Measurements from ENCODE around the gene ATP8A1. TPM values are rescaled to one million over a fixed set of nuclear protein-coding genes. Genes with fewer than 3 reads are reported as not detected.

Gene ATP8A1
- total RNA-seq, 4 donors from 2014 or later: 4.9 to 13.8 (median 5.2) TPM

DNA sequence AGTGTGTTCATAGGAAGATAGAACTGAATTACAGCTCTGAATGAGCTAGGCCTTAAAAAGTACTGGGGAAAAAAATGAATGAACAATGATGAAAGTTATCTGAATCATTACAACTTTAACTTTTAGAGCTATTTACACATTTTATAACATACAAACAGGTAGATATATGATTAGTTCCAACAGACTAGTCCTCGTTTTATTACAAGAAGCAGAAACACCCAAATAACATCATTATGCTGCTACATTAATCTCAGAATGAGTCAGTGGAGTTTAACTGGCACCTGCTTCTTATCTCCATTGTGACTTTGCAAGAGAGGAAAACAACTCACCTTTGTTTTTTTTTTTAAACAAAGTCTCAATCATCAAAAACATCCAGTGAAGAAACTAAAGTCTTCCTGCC, 15.2 kb downstream of the ATP8A1 start:
- no peak overlapping the region for H3K4me3 ChIP-seq (ENCODE audit: low read depth, poor library complexity, severe bottlenecking)
- no peak for DNase-seq (ENCODE audit: low spot score in 2 of 2)
- 46 to 62% methylated on average over 1 of the region's 1 CpG for WGBS, 2 donors
- TF ChIP-seq POLR2A (IDR thresholded peaks at IDR 0.05): no peak
- TF ChIP-seq, protein P1, sequence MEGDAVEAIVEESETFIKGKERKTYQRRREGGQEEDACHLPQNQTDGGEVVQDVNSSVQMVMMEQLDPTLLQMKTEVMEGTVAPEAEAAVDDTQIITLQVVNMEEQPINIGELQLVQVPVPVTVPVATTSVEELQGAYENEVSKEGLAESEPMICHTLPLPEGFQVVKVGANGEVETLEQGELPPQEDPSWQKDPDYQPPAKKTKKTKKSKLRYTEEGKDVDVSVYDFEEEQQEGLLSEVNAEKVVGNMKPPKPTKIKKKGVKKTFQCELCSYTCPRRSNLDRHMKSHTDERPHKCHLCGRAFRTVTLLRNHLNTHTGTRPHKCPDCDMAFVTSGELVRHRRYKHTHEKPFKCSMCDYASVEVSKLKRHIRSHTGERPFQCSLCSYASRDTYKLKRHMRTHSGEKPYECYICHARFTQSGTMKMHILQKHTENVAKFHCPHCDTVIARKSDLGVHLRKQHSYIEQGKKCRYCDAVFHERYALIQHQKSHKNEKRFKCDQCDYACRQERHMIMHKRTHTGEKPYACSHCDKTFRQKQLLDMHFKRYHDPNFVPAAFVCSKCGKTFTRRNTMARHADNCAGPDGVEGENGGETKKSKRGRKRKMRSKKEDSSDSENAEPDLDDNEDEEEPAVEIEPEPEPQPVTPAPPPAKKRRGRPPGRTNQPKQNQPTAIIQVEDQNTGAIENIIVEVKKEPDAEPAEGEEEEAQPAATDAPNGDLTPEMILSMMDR (IDR thresholded peaks at IDR 0.05): no peak
- intact Hi-C loops (cut with DNase I; ENCODE audit: low total_unique reads): no loop called here

- H3K4me3 ChIP-seq (ENCODE audit: low read depth, poor library complexity, severe bottlenecking): no peak overlapping the region
- intact Hi-C loops (cut with DNase I; ENCODE audit: low total_unique reads): no loop called here
- no peak for TF ChIP-seq POLR2A (IDR thresholded peaks at IDR 0.05)
- TF ChIP-seq, protein P1 (IDR thresholded peaks at IDR 0.05): no peak
- no peak for DNase-seq (ENCODE audit: low spot score in 2 of 2)
Observed at GRCh38 chr4:42641161-42641560, 15.7 kb downstream of the ATP8A1 start.

GRCh38 chr4:42640613-42641012, 16.3 kb downstream of the ATP8A1 start:
- no peak for DNase-seq (ENCODE audit: low spot score in 2 of 2)
- no peak overlapping the region for H3K4me3 ChIP-seq (ENCODE audit: low read depth, poor library complexity, severe bottlenecking)
- TF ChIP-seq POLR2A (IDR thresholded peaks at IDR 0.05): no peak
- TF ChIP-seq, protein P1 (IDR thresholded peaks at IDR 0.05): no peak
- intact Hi-C loops (cut with DNase I; ENCODE audit: low total_unique reads): no loop called here
- 90 to 96% methylated on average over 3 of the region's 3 CpGs for WGBS, 2 donors

DNA sequence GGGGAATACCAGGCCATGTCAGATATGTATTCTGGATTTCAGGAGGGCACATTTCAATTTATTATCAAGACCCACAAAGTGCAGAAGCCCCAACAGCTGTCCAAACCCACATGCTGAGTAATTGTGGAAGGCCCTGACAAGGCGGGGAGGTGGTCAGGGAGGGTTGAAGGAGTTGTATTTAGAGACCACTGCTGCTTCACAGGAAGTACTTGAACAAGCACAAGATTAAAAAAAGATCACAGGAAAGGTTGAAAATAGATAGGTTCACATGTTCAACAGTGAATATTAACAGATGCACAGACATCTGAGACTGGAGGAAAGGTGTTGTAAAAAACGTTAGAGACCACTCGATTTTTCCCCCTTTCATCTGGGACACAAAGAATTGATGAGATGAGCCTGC, 17.9 kb downstream of the ATP8A1 start:
- intact Hi-C loops (cut with DNase I; ENCODE audit: low total_unique reads): no loop called here
- TF ChIP-seq POLR2A (IDR thresholded peaks at IDR 0.05): no peak
- TF ChIP-seq, protein P1 (IDR thresholded peaks at IDR 0.05): no peak
- 58 to 68% methylated on average over 3 of the region's 3 CpGs for WGBS, 2 donors
- DNase-seq (ENCODE audit: low spot score in 2 of 2): no peak
- H3K4me3 ChIP-seq (ENCODE audit: low read depth, poor library complexity, severe bottlenecking): no peak overlapping the region

DNA sequence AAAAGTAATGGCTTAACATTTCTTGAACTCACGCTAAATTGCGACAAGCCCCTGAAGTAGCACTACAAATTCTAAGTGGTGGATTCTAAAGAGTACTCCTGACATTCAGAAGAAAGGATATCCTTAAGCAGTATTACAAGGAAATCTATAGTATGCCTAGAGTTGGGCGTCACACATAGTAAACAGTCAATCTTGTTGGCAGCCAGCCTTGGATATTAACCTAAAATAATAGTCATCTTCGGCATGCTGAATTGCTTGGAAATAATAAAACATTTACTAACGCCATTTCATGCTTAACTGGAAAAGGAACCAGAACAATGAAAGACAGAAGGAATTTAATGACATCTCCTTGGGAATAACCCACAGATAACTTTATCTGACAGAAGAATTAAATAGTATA, 18.6 kb downstream of the ATP8A1 start:
- intact Hi-C loops (cut with DNase I; ENCODE audit: low total_unique reads): no loop called here
- TF ChIP-seq POLR2A (IDR thresholded peaks at IDR 0.05): no peak
- TF ChIP-seq, protein P1 (IDR thresholded peaks at IDR 0.05): no peak
- 55 to 63% methylated on average over 5 of the region's 5 CpGs for WGBS, 2 donors
- H3K4me3 ChIP-seq (ENCODE audit: low read depth, poor library complexity, severe bottlenecking): no peak overlapping the region
- no peak for DNase-seq (ENCODE audit: low spot score in 2 of 2)

- TF ChIP-seq POLR2A (IDR thresholded peaks at IDR 0.05): no peak
- TF ChIP-seq, protein P1 (IDR thresholded peaks at IDR 0.05): no peak
- intact Hi-C loops (cut with DNase I; ENCODE audit: low total_unique reads): no loop called here
- H3K4me3 ChIP-seq (ENCODE audit: low read depth, poor library complexity, severe bottlenecking): no peak overlapping the region
- no peak for DNase-seq (ENCODE audit: low spot score in 2 of 2)
Observed at GRCh38 chr4:42637867-42638266, 19.0 kb downstream of the ATP8A1 start.
